ENCODE results near the gene FRAS1.

GRCh38 chr4:78423790-78424189 lies 366.7 kb downstream of the FRAS1 start:
- no peak for TF ChIP-seq CTCF (IDR thresholded peaks at IDR 0.05)
- no peak for TF ChIP-seq FOSL2 (IDR thresholded peaks at IDR 0.05)
- no peak for TF ChIP-seq FOSL2 (CRISPR knock-in tag; IDR thresholded peaks at IDR 0.05)
- no peak for TF ChIP-seq MAX (IDR thresholded peaks at IDR 0.05)
- TF ChIP-seq RAD21 (conservative IDR thresholded peaks at IDR 0.05 in 1 of 2, IDR thresholded peaks at IDR 0.05 in 1 of 2), result no peak
- no peak for TF ChIP-seq POLR2A (IDR thresholded peaks at IDR 0.05; ENCODE audit: low read length)
- TF ChIP-seq BHLHE40 (IDR thresholded peaks at IDR 0.05; ENCODE audit: low read depth, low read length), result no peak
